ENCODE measurements around the gene RAB43. TPM values are rescaled to one million over a fixed set of nuclear protein-coding genes. Genes with fewer than 3 reads are reported as not detected.

Gene RAB43
- polyA plus RNA-seq, 5 donors = 5.1 to 12.8 (median 9.3) TPM

GRCh38 chr3:129063091-129063640 is 58.4 kb downstream of the RAB43 start:
- DNase-seq = no peak

DNA sequence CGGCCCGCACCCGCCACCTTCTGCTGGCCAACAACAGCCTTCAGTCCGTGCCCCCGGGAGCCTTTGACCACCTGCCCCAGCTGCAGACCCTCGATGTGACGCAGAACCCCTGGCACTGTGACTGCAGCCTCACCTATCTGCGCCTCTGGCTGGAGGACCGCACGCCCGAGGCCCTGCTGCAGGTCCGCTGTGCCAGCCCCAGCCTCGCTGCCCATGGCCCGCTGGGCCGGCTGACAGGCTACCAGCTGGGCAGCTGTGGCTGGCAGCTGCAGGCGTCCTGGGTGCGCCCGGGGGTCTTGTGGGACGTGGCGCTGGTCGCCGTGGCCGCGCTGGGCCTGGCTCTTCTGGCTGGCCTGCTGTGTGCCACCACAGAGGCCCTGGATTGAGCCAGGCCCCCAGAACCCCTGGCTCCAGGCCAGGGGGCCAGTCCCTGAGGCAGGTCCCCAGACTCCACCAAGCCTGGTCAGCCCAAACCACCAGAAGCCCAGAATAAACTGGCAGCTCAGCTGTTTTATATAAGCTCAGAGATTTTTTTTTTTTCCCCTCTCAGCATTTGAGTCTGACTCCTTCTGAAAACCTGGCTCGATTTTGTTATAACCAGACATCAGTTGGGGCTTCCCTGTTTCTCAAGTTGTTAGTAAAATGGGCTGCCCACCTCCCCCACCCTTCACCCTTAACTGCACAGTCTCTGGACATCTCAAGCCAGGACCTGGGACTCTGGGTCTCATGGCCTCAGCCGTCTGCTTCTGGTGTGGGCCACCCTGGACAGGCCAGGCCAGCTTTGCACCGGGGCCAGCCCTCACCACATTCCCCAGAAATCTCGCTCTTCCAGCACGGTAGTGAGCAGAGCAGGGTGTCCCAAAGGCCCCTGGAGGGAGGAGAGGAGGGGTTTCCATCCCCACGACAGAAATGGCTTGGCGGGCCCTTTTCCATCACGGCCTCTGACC is 59.4 kb downstream of the RAB43 start:
- DNase-seq = no peak

- no peak for DNase-seq
Observed at GRCh38 chr3:129061023-129061887, 60.3 kb downstream of the RAB43 start.

DNA sequence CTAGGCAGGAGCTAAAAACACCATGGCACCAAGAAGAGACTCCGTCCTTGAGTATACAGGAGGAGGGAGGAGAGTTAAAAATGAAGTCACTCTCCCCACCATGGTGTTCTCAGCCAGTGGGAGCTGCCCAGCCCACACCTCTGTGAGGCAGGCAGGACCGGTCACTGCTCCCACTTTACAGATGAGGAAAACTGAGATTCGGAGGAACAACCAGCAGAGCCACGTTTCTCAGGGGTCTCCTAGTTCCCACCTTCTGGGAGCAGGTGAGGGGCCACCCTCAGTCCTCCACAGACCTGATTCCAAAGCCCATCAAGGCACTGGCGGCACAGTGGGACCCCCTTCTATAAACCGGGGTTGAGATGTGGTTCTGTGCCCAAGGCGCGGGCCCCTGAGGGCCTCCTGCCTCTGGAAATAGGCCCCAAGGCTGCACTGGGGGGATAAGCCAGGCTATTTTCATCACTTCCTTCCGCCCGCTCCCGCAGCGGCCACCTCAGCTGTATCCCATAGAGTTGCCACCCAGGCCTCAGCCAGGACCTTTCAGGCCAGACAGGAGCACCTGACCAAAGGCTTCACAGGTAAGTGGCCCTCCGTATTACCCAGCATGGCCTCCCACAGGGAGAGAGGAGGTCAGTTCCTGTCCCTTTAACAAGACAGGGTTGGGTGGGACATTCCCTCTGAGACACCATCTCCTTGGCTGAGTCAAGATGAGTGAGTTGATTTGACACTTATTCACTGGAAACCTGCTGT is 61.2 kb downstream of the RAB43 start, which contains the start of gene GP9:
TSS of gene GP9 (plus strand) at position 504 of the 747 bp plus-strand sequence. CDS start 961 bp downstream, outside the sequence.
- DNase-seq = no peak

DNA sequence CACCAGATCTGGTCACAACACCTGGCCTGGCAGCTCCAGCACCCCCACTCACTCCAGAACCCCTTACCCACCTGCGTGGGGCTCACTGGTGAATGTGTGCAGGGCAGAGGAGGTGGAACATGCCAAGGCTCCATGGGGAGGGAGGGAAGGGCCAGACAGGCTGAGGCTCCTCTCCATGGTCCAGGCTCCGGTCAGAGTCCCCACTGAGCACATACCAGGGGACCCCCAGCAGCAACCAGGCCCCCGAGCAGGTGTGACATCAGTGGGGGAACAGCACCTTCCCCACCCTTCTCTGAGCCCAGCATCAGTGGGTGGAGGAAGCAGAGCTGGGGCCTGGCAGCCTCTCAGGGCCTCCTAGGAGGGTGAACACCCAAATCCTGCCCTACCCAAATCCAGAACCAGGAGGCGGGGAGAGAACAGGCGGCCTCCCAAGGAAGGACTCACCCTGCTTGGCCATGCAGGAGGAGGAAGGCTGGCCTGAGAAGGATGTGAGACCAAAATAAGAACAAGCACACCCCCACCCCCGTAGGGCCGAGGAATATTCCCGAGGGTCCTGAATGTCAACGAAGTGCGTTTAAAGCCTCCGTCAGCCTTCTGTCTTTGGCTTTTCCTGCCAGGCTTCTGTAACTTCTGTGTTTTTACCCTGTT is 62.2 kb downstream of the RAB43 start:
- DNase-seq = no peak

DNA sequence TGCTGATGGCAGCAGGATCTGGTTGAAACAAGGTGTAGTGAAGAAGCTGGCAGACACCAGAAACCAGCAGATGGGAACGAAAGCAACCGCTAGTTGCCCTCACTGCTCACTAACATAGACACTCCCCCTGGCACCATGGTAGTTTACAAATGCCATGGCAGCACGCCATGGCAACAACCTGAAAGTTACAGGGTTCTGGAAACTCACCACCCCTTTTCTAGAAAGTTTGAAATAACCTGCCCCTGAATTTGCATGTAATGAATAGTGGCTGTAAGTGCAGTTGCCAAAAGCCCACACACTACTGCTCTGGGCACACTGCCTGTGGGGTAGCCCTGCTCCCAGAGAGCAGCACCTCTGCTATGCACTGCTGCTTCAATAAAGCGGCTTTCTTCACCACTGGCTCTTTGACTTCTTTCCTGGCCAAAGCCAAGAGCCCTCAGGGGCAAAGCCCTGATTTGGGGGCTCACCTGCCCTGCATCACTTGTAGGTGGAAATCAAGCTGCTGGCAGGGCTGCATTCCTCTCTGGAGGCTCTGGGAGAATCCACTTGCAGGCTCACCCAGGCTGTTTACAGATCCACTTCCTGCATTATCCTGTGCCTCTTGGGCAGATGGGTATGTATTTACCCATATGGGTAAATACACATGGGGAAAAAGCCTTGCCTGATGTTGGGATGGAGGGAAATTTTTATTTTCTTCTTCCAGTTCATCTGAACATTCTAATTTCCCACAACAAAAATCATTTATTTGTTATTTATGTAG is 63.0 kb downstream of the RAB43 start:
- no peak for DNase-seq

DNA sequence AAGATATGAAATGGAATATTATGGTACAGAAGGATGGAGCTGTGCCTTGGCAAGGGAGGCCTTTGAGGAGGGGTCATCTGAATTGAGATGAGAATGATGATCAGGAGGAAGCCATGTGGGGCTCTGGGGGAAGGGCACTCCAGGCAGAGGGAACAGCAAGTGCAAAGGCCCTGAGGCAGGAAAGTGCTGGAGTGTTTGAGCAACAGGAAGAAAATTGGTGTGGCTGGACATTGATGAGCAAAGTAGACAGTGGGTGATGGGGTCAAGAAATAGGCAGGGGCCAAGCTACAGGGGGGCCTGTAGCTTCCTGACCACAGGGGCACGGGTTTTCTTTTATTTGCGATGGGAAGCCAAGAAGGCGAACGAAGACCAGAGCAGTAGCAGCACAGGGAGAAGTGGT is 64.4 kb downstream of the RAB43 start:
- DNase-seq = no peak

DNA sequence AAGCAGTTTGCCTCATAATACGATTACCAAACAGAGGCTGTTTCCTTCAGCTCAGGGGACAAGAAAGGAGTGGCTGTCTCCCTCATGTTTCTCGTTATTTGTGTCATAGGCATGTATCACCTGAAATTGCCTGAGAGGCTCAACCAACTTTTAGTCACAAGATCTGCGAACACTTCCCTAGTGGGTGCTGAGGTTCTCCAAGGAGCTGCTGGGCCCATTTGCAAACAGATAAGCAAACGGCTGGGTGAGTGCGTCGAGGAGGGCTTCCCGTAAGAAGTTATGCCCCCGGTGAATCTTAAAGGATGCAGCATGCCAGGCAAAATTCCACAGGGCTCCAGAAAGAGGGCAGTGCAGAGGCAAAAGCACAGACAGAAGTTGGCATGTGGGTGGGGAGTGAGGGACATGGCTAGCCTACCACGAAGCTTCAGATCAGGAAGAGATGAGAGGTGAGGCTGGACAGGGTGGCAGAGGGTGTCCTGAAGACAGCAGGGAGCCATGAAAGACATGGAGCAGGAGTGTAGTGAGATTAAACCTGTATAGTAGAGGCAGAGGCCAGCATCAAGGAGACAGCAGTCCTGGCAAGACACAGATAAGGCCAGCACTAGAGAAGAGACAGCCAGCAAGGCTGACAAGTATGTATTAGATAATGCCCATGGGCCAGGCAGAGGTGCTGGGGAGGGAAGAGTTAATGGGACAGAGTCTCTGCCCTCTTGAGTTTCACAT is 65.0 kb downstream of the RAB43 start:
- no peak for DNase-seq

GRCh38 chr3:129054605-129055104 is 66.9 kb downstream of the RAB43 start:
- no peak for DNase-seq

DNA sequence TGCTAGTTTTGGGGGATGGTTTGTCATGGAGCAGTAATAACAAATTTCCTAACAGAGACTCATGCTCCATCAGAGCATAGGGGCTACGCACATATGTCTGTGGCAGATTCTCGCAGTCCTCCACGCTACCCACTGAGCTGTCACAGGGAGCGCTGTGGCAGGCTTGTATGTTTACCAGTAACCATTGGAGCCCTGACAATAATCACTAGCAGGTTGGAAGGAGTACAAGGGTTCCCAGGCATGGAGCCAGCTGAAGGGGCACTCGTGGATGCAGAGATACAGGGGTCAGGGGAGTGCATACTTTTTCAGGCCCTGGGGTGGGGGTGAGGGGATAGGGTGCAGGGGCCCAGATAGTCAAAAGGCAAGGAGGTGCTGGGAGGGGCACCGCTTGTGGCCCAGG is 68.9 kb downstream of the RAB43 start:
- peak; percentile 70 to 77 for DNase-seq

DNA sequence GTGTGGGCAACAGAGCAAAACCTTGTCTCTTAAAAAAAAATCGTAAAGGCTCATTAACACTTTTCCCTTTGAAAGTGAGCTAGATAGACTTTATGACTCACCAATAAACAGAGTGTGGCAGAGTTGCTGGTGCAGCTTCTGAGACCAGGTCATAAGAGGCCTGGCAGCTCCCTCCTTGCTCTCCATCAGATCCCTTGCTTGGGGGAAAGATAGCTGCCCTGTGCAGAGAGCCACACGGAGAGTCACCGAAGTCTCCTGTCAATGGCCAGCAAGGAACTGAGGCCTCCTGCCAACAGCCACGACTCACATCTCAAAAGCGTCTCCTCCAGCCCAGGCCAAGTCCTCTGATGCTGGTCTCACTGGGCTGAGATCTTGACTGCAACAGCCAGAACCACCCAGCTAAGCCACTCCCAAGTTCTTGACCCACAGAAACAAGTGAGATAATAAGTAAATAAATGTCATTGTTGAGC is 69.7 kb downstream of the RAB43 start:
- no peak for DNase-seq

DNA sequence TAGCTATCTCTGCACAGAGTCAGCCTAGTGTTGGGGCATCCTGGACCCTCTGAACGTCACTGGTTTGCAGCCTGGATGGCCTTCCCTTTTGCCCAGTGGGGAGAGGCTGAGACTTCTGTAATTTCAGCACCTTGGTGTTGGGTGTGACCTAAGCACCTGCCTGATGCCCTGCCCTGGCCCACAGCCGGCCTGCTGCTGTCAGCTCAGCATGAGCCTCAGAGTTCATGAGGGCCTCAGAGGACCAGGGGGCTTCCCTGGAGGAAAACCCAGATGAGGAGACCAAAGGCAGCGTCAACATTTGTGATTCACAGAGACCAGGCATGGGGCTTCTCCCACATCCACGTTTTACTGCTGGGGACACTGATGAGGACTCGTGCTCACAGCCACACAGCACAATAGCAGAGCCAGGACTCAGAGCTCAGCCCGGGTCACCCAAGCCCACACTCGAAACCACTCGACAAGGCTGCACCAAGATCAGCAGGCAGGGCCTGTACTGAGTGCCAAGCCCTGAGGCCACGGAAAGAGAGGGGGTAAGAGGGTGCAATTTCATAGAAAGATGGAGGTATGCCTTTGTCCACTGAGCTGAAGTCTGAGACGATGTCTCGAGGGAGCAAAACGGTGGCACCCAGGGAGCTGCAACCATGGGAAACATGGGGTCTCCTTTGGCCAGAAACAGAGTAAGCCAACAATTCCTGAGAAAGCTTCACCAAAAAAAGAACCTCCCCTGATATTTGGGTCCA is 70.9 kb downstream of the RAB43 start:
- no peak for DNase-seq

DNA sequence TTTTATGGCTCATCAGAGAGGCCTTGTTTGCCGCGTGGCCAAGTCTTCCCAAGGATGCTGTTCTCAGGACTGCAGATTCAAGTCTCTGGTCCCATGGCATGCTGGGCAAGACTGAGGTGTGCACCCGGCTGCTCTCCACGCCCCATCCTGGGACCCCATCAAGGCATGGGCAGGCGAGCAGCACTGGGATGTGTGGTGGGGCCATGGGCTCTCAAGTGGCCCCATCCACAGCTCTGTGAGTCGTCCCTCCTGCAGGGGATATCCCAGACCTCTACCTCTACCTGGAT is 74.1 kb downstream of the RAB43 start:
- no peak for DNase-seq

GRCh38 chr3:129046732-129047552 is 74.7 kb downstream of the RAB43 start:
- DNase-seq = no peak

- no peak for DNase-seq
Observed at GRCh38 chr3:129046037-129046731, 75.4 kb downstream of the RAB43 start.

GRCh38 chr3:129045675-129046036 is 75.9 kb downstream of the RAB43 start:
- no peak for DNase-seq

Measured in right lung (tissue), 5 donors.